ENCODE data around the gene RNF212B.
"Not testable (repeated sequence)": the region's sequence is repeated elsewhere in the genome, so short reads cannot be mapped to it uniquely, and the experiment has no call there.

The RNF212B gene

GRCh38 chr14:23248601-23249000, 10.9 kb downstream of the RNF212B start:
- TF ChIP-seq, protein P1, sequence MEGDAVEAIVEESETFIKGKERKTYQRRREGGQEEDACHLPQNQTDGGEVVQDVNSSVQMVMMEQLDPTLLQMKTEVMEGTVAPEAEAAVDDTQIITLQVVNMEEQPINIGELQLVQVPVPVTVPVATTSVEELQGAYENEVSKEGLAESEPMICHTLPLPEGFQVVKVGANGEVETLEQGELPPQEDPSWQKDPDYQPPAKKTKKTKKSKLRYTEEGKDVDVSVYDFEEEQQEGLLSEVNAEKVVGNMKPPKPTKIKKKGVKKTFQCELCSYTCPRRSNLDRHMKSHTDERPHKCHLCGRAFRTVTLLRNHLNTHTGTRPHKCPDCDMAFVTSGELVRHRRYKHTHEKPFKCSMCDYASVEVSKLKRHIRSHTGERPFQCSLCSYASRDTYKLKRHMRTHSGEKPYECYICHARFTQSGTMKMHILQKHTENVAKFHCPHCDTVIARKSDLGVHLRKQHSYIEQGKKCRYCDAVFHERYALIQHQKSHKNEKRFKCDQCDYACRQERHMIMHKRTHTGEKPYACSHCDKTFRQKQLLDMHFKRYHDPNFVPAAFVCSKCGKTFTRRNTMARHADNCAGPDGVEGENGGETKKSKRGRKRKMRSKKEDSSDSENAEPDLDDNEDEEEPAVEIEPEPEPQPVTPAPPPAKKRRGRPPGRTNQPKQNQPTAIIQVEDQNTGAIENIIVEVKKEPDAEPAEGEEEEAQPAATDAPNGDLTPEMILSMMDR (IDR thresholded peaks at IDR 0.05; ENCODE audit: low read length, missing control alignments) = no peak
- DNase-seq (ENCODE audit: low read depth) = no peak

GRCh38 chr14:23249824-23250223, 12.1 kb downstream of the RNF212B start:
- no peak for DNase-seq (ENCODE audit: low read depth)
- TF ChIP-seq, protein P1 (IDR thresholded peaks at IDR 0.05; ENCODE audit: low read length, missing control alignments) = no peak
- H3K4me3 ChIP-seq (replicated peaks; ENCODE audit: low read depth, low read length) = no peak overlapping the region

More at GRCh38 chr14:23248601-23249000, 10.9 kb downstream of the RNF212B start:
- H3K4me3 ChIP-seq (replicated peaks; ENCODE audit: low read depth, low read length) = no peak overlapping the region

DNA sequence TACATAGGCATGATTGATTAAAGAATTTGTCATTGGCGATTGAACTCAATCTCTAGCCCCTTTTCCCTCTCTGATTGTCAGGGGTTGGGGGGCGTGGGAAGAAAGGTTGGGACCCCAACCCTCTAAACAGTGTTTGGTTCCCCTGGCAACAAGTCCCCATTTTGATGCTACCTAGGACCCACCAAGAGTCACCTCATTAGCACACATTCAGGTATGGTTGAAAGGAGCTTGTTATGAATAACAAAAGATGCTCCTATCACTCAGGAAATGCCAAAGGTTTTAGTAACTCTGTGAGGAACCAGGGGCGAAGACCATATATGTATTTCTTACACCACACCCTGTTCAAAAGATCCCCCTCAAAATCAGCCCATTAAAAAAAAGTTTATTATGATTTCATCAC, 14.3 kb downstream of the RNF212B start:
- TF ChIP-seq, protein P1 (IDR thresholded peaks at IDR 0.05; ENCODE audit: low read length, missing control alignments) = no peak
- DNase-seq (ENCODE audit: low read depth) = no peak
- H3K4me3 ChIP-seq (replicated peaks; ENCODE audit: low read depth, low read length) = no peak overlapping the region

GRCh38 chr14:23252420-23253333, 14.9 kb downstream of the RNF212B start:
- H3K4me3 ChIP-seq (replicated peaks; ENCODE audit: low read depth, low read length) = no peak overlapping the region
- no peak for DNase-seq (ENCODE audit: low read depth)
- TF ChIP-seq, protein P1 (IDR thresholded peaks at IDR 0.05; ENCODE audit: low read length, missing control alignments) = no peak

DNA sequence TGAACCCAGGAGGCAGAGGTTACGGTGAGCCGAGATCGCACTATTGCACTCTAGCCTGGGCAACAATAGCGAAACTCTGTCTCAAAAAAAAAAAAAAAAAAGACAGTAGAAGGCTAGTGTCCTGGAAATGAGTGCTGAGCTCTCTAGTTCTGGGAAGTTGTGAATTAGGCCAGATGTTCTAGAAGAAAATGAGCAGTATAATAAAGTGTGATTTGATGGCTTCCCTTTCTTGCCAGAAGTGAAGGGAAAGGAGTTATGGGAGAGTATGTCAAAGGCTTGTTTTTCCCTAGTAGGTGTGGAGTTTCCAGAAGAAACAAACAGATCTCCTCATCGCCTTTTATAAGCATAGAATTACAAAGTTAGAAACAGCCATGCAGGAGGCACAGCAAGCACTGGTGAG, 20.5 kb downstream of the RNF212B start:
- no peak for DNase-seq (ENCODE audit: low read depth)
- TF ChIP-seq, protein P1 (IDR thresholded peaks at IDR 0.05; ENCODE audit: low read length, missing control alignments) = no peak

DNA sequence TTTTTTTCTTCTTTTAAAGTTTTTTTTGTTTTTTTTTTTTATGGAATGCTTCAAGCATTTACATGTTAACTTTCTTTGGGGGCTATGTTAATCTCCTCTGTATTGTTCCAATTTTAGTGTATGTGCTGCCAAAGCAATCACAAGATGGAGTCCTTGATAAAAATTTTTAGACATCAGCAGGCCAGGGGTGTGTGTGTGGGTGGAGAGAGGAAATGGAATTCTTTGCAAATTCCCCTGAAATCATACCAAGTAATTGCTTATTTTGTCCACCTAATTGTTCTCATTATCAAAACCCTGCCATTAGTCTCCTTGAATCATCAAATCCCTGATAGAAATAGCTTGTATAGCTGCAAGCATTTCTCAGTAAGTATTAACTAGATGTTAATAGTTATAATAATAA, 21.7 kb downstream of the RNF212B start:
- DNase-seq (ENCODE audit: low read depth) = no peak
- no peak overlapping the region for H3K4me3 ChIP-seq (replicated peaks; ENCODE audit: low read depth, low read length)
- TF ChIP-seq, protein P1 (IDR thresholded peaks at IDR 0.05; ENCODE audit: low read length, missing control alignments) = no peak

More for the DNA sequence above, 20.5 kb downstream of the RNF212B start:
- H3K4me3 ChIP-seq (replicated peaks; ENCODE audit: low read depth, low read length) = no peak overlapping the region

DNA sequence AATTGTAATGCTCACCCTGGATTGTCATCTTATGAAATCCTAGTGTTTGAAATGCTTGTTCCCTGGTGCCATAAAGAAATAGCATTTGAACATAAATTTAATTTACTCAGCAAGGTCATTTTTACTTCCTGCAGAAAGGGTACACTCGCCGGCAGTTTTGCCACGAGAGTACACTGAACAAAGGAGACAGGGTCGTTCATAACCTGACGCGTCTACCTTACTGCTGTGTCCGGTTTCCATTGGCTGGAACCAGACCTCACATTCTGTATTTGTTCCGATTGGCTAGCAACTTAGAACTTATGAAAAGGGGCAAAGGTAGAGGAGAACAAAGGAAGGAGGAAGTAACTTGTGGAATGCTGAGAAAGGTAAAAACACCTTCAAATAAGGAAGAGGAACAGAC, 23.1 kb downstream of the RNF212B start:
- not testable (repeated sequence) for H3K4me3 ChIP-seq (replicated peaks; ENCODE audit: low read depth, low read length); DNase-seq (ENCODE audit: low read depth)
